ENCODE measurements around the gene ROBO4.

The ROBO4 gene

DNA sequence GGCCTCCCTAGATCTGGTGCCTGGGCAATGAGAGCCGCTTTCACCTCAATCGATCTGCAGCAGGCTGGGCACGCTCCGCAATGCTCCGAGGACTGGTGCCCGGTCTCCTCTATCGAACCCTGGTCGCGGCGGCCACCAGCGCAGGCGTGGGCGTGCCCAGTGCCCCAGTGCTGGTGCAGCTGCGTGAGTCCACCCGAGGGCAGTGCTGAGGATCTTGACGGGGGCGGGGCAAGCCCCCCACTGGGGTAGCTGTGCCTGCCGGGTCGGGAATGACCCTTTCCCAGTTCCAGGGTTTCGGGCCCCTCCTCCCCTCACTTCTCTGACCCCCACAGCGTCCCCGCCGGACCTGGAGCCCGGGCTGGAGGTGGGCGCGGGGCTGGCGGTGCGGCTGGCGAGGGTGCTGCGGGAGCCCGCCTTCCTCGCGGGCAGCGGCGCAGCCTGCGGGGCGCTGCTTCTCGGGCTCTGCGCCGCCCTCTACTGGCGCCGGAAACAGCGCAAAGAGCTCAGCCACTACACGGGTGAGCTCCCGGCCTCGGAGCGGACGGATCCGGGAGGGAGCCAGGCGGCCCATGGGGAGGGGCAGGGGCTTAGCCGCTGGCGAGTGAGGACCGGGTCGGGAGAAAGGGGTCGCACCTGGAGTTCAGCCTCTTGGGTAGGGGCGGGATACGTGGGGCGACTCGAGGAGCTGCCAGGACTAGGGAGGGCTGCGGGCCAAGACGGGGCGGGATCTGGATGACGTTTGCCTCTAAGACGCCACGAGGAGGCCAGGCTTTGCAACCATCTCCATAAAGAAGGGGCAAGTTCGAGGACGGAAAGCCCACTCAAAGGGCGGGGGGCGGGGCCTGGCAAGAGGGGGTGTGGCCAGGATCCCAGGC is 21.5 kb downstream of the ROBO4 start:
- H3K4me3 ChIP-seq (ENCODE audit: control insufficient read depth, low read depth, low read length): peak overlapping the region; percentile 65
- peak; percentile 95 for DNase-seq (ENCODE audit: low read depth)
- TF ChIP-seq, protein P1, sequence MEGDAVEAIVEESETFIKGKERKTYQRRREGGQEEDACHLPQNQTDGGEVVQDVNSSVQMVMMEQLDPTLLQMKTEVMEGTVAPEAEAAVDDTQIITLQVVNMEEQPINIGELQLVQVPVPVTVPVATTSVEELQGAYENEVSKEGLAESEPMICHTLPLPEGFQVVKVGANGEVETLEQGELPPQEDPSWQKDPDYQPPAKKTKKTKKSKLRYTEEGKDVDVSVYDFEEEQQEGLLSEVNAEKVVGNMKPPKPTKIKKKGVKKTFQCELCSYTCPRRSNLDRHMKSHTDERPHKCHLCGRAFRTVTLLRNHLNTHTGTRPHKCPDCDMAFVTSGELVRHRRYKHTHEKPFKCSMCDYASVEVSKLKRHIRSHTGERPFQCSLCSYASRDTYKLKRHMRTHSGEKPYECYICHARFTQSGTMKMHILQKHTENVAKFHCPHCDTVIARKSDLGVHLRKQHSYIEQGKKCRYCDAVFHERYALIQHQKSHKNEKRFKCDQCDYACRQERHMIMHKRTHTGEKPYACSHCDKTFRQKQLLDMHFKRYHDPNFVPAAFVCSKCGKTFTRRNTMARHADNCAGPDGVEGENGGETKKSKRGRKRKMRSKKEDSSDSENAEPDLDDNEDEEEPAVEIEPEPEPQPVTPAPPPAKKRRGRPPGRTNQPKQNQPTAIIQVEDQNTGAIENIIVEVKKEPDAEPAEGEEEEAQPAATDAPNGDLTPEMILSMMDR (conservative IDR thresholded peaks at IDR 0.05; ENCODE audit: control insufficient read depth, insufficient read depth, low read depth, low read length): peak; percentile 41

DNA sequence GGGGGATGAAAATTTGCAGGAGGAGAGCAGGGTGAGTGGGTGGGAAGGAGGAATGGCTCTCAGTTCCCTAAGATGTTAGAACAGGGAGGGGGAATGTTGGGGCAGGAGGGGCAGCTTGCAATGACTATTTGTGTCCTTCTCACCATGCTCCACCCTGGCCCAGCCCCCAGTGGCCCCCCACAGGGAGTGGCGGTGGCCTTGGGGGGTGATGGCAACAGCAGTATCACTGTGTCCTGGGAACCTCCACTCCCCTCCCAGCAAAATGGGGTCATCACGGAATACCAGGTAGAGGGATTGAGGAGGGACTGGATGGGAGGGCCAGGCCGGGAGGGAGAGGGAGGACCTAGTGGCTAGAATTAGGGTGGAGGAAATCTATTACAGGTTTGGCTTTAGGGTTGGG is 22.3 kb downstream of the ROBO4 start:
- DNase-seq (ENCODE audit: low read depth): no peak
- peak overlapping the region; percentile 65 for H3K4me3 ChIP-seq (ENCODE audit: control insufficient read depth, low read depth, low read length)
- TF ChIP-seq, protein P1 (conservative IDR thresholded peaks at IDR 0.05; ENCODE audit: control insufficient read depth, insufficient read depth, low read depth, low read length): no peak

DNA sequence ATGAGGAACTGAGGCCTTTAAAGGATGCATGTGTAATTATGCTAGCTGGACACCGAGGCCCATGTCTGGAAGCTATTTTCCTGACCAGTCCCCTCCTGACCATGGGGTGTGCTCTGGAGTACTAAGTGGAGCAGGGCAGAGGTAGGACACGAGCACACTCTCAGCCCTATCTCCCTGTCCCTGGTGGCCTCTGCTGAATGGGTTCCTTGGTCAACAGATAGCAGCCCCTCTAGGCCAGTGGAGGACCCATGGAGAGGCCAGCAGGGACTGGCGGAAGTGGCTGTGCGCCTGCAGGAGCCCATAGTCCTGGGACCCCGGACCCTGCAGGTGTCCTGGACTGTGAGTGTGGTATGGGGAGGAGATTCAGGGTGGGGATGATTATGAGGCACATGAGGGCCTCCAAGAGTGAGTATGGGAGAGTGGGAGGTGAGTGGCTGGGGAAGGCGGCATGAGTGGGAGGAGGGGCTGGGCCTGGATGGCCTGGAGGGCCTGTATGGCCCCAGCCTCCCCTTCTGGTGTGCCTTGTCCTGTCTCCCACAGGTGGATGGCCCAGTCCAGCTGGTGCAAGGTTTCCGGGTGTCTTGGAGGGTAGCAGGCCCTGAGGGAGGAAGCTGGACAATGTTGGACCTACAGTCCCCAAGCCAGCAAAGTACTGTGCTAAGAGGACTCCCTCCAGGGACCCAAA is 23.0 kb downstream of the ROBO4 start:
- no peak for DNase-seq (ENCODE audit: low read depth)
- TF ChIP-seq, protein P1 (conservative IDR thresholded peaks at IDR 0.05; ENCODE audit: control insufficient read depth, insufficient read depth, low read depth, low read length): no peak
- no peak overlapping the region for H3K4me3 ChIP-seq (ENCODE audit: control insufficient read depth, low read depth, low read length)

DNA sequence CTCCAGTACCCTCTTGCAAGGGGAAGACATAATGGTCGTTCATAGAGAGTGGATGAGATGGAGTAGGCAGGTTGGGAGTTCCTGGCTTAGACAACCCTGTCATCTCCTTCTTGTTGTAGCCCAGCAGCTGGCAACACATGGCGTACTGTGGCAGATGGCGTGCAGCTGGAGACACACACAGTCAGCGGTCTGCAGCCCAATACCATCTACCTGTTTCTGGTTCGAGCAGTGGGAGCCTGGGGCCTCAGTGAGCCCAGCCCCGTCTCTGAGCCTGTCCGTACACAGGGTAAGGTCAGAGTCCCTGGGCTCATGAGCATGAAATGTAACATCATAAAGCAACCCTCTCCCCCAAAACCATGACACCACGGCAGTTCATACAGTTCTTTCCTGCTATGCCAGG is 23.7 kb downstream of the ROBO4 start:
- TF ChIP-seq, protein P1 (conservative IDR thresholded peaks at IDR 0.05; ENCODE audit: control insufficient read depth, insufficient read depth, low read depth, low read length): no peak
- H3K4me3 ChIP-seq (ENCODE audit: control insufficient read depth, low read depth, low read length): no peak overlapping the region
- DNase-seq (ENCODE audit: low read depth): no peak

DNA sequence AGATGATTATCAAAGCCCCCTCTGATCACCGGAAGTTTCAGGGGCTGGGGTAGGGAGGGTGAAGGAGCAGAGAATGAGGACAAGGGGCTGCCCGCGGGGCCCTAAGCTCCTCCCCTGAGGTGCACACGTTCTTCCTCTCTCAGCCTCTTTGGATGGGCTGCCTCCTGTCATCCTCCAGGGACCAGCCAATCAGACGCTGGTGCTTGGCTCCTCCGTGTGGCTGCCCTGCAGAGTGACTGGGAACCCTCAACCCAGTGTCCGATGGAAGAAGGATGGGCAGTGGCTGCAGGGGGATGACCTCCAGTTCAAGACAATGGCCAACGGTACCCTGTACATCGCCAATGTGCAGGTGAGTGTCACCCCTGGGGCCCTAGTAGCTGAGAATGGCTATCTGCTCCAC is 24.9 kb downstream of the ROBO4 start:
- TF ChIP-seq, protein P1 (conservative IDR thresholded peaks at IDR 0.05; ENCODE audit: control insufficient read depth, insufficient read depth, low read depth, low read length): no peak
- no peak overlapping the region for H3K4me3 ChIP-seq (ENCODE audit: control insufficient read depth, low read depth, low read length)
- DNase-seq (ENCODE audit: low read depth): no peak

DNA sequence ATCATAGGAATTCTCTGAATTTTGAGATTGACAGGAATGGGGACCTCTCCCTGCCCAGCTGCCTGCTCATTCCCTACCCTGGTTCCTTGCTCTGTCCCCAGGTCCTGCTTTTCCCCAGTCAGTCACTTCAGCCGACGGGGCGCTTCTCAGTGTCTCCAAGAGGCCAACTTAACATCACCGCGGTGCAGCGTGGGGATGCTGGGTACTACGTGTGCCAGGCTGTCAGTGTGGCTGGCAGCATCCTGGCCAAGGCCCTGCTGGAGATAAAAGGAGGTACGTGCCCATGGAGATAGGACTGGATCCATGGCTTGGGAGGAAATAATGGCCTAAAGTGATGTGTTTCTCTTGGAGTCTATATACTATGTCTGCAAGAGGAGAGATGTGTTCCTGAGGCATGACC is 25.4 kb downstream of the ROBO4 start:
- no peak for DNase-seq (ENCODE audit: low read depth)
- TF ChIP-seq, protein P1 (conservative IDR thresholded peaks at IDR 0.05; ENCODE audit: control insufficient read depth, insufficient read depth, low read depth, low read length): no peak
- no peak overlapping the region for H3K4me3 ChIP-seq (ENCODE audit: control insufficient read depth, low read depth, low read length)

Measured in fibroblast of mammary gland (primary cell).